ENCODE data around the gene MRPS27.
"Not testable (repeated sequence)": the region's sequence is repeated elsewhere in the genome, so short reads cannot be mapped to it uniquely, and the experiment has no call there.

Gene MRPS27

DNA sequence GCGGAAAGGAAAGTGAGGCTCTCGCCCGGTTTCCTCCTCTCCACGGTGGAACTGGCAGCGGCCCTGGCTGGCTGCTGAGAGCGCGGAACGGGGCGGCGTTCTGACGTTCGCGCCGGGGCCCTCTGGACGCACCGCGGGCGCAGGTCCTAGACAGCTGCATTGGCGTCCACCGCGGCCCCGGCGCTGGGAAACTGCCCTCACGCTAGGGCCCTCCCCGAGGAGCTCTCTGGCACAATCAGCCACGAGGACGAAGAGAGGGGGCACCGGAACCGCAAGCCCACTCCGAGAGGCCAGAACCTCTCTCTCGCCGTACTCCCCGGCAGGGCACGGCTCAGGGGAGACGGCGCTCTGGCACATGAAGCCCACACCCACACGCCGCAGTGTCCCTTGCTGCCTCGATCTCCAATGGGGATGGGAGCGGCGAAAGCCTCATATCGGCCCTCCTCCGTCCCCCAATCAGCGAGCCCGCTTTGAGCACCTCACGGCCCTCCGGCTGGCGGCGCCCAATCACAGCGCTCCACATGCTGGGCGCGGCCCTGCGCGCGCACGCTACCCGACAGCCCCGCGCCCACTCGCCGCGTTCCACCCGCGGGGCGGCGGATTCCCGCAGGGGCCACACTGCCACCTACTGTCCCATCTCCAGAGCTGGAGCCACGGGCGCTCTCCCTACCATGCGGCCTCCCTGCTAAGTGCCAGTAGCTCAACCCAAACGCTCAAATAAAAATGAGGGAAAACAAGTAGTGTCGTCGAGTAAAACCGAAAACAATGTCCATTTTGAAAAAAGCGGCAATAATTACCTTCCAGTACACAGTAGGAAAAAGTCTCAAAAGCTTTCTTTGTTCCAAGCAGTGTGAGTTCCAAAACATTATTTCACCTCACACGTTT, 11.8 kb downstream of the MRPS27 start:
- TF ChIP-seq ZNF274 (IDR thresholded peaks at IDR 0.05; ENCODE audit: low read depth, low read length) = no peak
- peak overlapping the region; percentile 72 for H3K4me3 ChIP-seq (ENCODE audit: low read length)

DNA sequence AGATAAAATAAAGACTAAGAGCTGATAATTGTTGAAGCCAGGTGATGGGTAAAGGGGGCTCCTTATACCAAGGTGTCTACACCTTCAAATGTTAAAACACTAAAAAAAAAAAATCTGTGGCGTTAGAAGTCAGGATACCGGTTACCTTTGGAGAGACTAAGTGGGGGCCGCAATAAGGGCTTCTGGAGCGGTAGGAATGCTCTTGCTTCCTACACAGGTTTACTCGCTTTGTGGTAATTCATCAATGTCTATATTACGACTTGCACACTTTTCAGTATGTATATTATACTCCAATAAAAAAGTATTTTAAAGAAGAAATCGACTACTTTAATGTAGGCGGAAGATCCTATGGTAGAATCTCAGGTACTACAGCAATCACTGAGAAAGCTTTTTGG, 12.5 kb downstream of the MRPS27 start:
- no peak for TF ChIP-seq ZNF274 (IDR thresholded peaks at IDR 0.05; ENCODE audit: low read depth, low read length)
- H3K4me3 ChIP-seq (ENCODE audit: low read length) = peak overlapping the region; percentile 72

GRCh38 chr5:72305194-72306142, 14.6 kb downstream of the MRPS27 start:
- H3K4me3 ChIP-seq (ENCODE audit: low read length) = peak overlapping the region; percentile 46; the same call in 1 of the 2 replicates

DNA sequence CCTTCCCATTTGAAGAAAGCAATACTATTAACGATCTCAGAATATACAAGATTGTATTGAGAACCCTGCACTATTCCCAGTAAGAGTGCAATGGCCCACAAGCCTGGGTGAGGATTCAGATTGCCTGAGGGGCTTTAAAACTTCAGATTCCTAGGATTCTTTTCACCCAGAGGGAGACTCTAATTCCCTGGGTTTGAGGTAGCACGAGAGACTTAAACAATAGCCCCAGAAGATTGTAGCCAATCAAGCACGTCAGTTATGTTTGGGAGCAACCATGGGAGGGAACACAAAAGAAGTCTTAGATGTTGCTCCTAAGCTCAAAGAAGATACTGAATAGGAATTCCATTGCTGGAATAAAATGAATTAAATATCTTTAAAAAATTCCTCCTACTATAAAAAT, 17.9 kb downstream of the MRPS27 start:
- no peak overlapping the region for H3K4me3 ChIP-seq (ENCODE audit: low read length)
- no peak for TF ChIP-seq ZNF274 (IDR thresholded peaks at IDR 0.05; ENCODE audit: low read depth, low read length)

More at GRCh38 chr5:72305194-72306142, 14.6 kb downstream of the MRPS27 start:
- no peak for TF ChIP-seq ZNF274 (IDR thresholded peaks at IDR 0.05; ENCODE audit: low read depth, low read length)

- TF ChIP-seq ZNF274 (IDR thresholded peaks at IDR 0.05; ENCODE audit: low read depth, low read length) = no peak
- peak overlapping the region; percentile 3; the same call in 1 of the 2 replicates for H3K4me3 ChIP-seq (ENCODE audit: low read length)
Measured at GRCh38 chr5:72301557-72301956, 18.5 kb downstream of the MRPS27 start.

DNA sequence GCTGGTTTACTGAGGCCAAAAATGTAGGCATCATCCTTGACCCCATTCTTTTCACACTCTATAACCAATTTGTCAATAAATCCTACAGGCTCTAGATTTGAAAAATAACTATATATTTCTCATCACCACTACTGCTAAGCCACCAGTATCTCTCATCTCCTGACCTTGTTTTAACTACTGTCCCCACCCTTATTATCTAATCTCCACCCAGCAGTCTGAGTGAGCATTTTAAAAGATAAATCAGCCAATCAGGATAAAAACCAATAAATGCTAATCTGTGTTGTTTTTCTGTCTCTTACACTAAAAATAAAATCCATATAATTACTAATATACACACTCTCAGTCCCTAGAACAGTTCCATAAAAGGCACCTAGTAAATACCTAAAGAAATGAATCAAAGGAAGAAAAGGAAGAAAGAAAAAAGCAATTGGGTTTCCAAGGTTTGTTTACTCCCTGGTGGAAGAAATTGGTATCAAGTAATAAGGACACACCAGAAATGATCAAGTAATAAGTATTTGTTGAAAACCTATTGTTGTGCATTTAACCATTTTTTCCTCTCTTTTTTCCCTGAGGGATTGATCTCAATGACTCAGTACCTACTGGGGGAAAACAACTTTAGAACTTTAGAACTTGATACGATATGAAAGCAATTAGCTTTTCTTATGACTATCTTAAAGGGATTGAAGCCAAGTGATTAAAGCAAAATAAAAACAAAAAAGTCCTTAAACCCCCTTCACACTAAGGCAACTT, 19.3 kb downstream of the MRPS27 start:
- no peak overlapping the region for H3K4me3 ChIP-seq (ENCODE audit: low read length)
- TF ChIP-seq ZNF274 (IDR thresholded peaks at IDR 0.05; ENCODE audit: low read depth, low read length) = no peak

- no peak for TF ChIP-seq ZNF274 (IDR thresholded peaks at IDR 0.05; ENCODE audit: low read depth, low read length)
- H3K4me3 ChIP-seq (ENCODE audit: low read length) = peak overlapping the region; percentile 22; the same call in 1 of the 2 replicates
Measured at GRCh38 chr5:72298711-72299110, 21.3 kb downstream of the MRPS27 start.

DNA sequence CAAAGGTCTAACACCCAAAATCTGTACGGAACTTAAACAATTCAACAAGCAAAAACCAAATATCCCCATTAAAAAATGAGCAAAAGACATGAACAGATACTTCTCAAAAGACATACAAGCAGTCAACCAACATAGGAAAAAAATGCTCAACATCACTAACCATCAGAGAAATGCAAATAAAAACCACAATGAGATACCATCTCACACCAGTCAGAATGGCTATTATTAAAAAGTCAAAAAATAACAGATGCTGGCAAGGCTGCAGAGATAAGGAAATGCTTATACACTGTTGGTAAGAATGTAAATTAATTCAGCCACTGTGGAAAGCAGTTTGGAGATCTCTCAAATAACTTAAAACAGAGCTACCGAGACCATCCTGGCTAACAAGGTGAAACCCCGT, 21.9 kb downstream of the MRPS27 start:
- H3K4me3 ChIP-seq (ENCODE audit: low read length) = not testable (repeated sequence)

GRCh38 chr5:72296256-72296655, 23.8 kb downstream of the MRPS27 start:
- no peak overlapping the region for H3K4me3 ChIP-seq (ENCODE audit: low read length)
- no peak for TF ChIP-seq ZNF274 (IDR thresholded peaks at IDR 0.05; ENCODE audit: low read depth, low read length)

GRCh38 chr5:72295539-72295938, 24.5 kb downstream of the MRPS27 start:
- TF ChIP-seq ZNF274 (IDR thresholded peaks at IDR 0.05; ENCODE audit: low read depth, low read length) = no peak
- H3K4me3 ChIP-seq (ENCODE audit: low read length) = no peak overlapping the region

DNA sequence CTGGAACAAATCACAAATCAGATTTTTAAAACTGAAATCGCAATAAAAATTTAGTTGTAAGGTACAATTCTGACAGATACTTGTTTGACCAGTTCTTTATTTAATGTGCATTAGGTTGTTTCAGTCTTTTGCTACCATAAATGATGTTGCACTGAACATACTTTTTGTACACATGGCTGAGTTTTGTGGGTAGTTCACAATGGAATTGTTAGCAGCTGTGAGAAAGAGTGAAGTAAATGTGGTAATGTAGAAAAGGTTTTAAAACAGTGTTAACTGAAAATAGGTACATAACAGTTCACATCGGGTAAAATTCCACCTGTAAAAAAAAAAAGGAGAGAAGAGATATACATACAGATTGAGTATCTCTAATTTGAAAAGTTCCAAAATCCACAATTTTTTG, 25.6 kb downstream of the MRPS27 start:
- TF ChIP-seq ZNF274 (IDR thresholded peaks at IDR 0.05; ENCODE audit: low read depth, low read length) = no peak
- H3K4me3 ChIP-seq (ENCODE audit: low read length) = no peak overlapping the region

DNA sequence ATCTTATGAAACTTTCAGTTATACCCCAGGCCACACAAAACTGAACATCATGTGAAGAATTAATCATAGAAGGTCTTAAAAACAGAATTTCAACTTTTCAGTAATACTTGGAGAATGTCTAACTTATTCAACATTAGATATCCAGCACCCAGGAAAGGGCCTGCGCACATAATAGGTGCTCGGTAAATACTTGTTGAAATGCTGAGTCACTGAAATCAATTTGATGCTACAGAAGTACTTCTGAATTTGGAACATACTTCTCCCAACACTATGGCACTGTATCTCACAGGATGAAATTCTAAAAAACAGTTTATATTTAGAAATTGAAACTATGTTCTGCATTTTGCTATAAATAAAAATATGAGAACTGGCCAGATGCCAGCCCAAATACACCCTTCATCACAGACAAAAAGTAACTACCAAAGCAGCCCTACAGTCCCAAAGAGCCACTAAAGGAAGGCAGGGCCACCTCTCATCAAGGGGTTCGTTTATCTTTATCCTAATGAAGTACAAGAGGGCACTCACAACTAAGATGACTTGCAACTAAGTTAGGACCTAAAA, 26.5 kb downstream of the MRPS27 start:
- H3K4me3 ChIP-seq (ENCODE audit: low read length) = no peak overlapping the region
- TF ChIP-seq ZNF274 (IDR thresholded peaks at IDR 0.05; ENCODE audit: low read depth, low read length) = no peak

- TF ChIP-seq ZNF274 (IDR thresholded peaks at IDR 0.05; ENCODE audit: low read depth, low read length) = no peak
- no peak overlapping the region for H3K4me3 ChIP-seq (ENCODE audit: low read length)
Measured at GRCh38 chr5:72292411-72292810, 27.6 kb downstream of the MRPS27 start.

GRCh38 chr5:72291601-72292000, 28.4 kb downstream of the MRPS27 start:
- no peak for TF ChIP-seq ZNF274 (IDR thresholded peaks at IDR 0.05; ENCODE audit: low read depth, low read length)
- H3K4me3 ChIP-seq (ENCODE audit: low read length) = no peak overlapping the region

Measured in GM08714 (cell line).